A673 (cell line): ENCODE measurements around the gene LRRC37A.
"Not testable (repeated sequence)": the region's sequence is repeated elsewhere in the genome, so short reads cannot be mapped to it uniquely, and the experiment has no call there.

Experiments used
- EZH2 ChIP-seq: fragments of 200-600 bp; sonication (generic); IDR thresholded peaks from 2 replicates; pipeline ENCODE4 v1.6.1; 2017; ENCODE audit warnings: borderline replicate concordance, low read depth, mild to moderate bottlenecking, mixed read lengths, antibody characterized with exemption, low read length; ENCODE audit not compliant: poor library complexity, severe bottlenecking
- TF ChIP-seq, protein P1 (sequence below): fragments of 300-800, 200-600 bp; sonication (generic); conservative IDR thresholded peaks from 2 replicates; pipeline ENCODE4 v1.5.1; 2017; ENCODE audit warnings: low read depth, mild to moderate bottlenecking, antibody characterized with exemption, low read length, moderate library complexity, mixed read lengths

DNA sequence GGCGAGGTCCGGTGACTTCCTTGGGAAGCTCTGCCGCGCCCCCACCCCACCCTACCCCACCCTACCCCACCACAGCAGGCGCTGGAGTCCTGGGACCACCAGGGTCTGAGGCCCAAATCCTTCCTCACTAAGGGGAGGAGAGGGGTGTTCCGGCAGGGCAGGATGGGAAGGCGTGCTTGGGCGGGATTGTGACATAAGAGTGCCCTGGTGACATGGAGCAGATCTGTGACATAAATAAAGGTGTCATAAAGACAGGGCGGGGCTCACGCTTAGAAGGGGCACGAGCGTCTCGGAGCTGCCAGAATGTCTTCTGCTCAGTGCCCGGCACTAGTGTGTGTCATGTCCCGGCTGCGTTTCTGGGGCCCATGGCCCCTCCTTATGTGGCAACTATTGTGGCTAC is at the start of gene LRRC37A:
- TF ChIP-seq, protein P1, sequence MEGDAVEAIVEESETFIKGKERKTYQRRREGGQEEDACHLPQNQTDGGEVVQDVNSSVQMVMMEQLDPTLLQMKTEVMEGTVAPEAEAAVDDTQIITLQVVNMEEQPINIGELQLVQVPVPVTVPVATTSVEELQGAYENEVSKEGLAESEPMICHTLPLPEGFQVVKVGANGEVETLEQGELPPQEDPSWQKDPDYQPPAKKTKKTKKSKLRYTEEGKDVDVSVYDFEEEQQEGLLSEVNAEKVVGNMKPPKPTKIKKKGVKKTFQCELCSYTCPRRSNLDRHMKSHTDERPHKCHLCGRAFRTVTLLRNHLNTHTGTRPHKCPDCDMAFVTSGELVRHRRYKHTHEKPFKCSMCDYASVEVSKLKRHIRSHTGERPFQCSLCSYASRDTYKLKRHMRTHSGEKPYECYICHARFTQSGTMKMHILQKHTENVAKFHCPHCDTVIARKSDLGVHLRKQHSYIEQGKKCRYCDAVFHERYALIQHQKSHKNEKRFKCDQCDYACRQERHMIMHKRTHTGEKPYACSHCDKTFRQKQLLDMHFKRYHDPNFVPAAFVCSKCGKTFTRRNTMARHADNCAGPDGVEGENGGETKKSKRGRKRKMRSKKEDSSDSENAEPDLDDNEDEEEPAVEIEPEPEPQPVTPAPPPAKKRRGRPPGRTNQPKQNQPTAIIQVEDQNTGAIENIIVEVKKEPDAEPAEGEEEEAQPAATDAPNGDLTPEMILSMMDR = not testable (repeated sequence)
- TF ChIP-seq EZH2 = not testable (repeated sequence)
